ENCODE results near the gene WWOX. TPM values are rescaled to one million over a fixed set of nuclear protein-coding genes. Genes with fewer than 3 reads are reported as not detected.

The WWOX gene
- total RNA-seq, 1 donor from 2014 or later = 17.8 TPM

DNA sequence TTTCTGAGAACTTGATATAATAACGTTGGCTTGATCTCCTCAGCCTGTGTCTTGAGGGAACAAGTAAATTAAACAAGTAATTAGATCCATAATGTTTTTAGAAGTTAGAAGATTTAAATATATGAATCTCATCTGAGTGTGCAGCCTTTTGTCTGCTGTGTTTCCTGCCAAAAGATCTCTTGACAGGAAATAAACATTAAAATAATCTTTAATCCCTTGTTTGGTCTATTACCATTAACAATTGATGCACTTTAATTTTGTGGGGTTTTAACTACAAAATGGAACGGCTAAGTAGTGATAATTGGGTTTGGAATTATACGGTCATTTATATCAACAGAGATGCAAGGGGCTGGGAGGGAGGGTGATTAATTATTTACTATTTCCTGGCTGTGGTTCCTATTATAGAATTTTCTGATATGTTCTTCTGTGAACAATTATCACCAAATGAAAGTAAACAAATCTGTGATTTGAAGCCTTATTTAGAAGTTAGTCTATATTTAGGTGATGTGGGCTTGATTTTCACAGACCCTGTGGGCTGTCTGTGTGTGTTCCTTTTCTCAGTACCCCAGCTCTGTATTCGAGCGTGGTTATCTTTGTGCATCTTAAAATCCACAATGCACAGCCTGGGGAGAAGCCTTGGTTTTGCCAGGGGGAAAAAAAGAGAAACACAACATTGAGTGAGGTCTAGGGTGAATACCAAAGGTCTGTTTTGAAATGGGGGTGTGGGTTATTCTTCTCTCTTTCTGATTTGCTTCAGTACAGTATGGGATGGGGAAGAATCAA is 556.1 kb downstream of the WWOX start:
- intact Hi-C loops (cut with micrococcal nuclease) = no loop called here
- Mint-ChIP-seq H3K27ac (no peak overlapping the region), H3K4me3 (no peak overlapping the region), H3K36me3 (ENCODE audit: low read depth) (no peaks in the 10 kb centered on the region), H3K4me1 (ENCODE audit: low read depth) (no peaks in the 10 kb centered on the region), H3K27me3 (ENCODE audit: insufficient read depth) (no peaks in the 10 kb centered on the region), H3K9me3 (no peaks in the 10 kb centered on the region)
- no peak for DNase-seq (ENCODE audit: low spot score)

- Mint-ChIP-seq H3K9me3 (no peaks in the 10 kb centered on the region), H3K4me1 (ENCODE audit: low read depth) (no peaks in the 10 kb centered on the region), H3K4me3 (no peak overlapping the region), H3K36me3 (ENCODE audit: low read depth) (no peaks in the 10 kb centered on the region), H3K27me3 (ENCODE audit: insufficient read depth) (no peaks in the 10 kb centered on the region), H3K27ac (no peak overlapping the region)
- intact Hi-C loops (cut with micrococcal nuclease) = no loop called here
- DNase-seq (ENCODE audit: low spot score) = no peak
Observed at GRCh38 chr16:78656887-78657286, 557.4 kb downstream of the WWOX start.

DNA sequence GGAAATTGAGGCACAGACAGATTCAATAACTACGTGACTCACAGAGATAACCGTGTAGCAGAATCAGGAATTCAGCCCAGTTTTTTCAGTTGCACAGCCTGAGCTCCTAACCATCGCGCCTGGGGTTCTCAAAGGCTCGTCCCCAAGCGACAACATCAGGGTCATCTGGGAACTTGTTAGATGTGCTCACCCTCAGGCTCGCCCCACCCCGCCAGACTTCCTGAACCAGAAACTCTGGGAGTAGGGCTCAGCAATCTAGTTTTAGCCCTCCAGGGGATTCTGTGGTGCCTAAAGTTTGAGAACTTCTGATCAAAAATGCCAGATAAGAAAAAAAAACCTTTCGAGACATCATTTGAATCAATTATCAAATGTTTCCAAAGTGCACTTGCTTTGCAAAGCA is 559.8 kb downstream of the WWOX start:
- no peak for DNase-seq (ENCODE audit: low spot score)

DNA sequence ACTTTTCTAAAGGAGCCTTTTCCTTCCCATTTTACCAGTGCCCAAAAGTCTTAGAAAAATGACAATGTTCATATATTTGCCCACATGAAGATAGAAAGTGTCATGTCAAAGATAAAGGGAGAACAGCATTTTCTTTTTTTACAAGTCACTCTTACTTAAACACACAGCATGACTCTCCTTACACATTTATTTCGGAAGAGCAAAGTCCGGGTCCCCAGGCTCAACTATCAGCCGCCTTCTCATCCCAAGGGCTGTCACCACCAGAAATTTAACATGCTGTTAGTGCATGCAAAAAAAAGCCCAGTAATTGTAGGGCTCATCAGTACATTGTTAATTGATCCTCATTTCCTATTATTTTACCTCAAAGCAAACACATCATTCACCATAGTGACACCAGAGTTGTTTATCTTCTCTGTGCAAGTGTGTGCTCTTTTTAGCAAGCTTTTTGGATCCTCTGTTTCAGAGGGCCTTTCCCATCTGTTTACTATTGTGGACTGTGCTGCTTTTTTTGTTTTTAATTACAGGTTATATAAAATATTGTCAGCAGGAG is 560.3 kb downstream of the WWOX start:
- DNase-seq (ENCODE audit: low spot score) = no peak
- Mint-ChIP-seq H3K27ac (no peak overlapping the region), H3K36me3 (ENCODE audit: low read depth) (no peaks in the 10 kb centered on the region), H3K4me3 (no peak overlapping the region), H3K27me3 (ENCODE audit: insufficient read depth) (no peaks in the 10 kb centered on the region), H3K4me1 (ENCODE audit: low read depth) (no peaks in the 10 kb centered on the region), H3K9me3 (no peaks in the 10 kb centered on the region)
- intact Hi-C loops (cut with micrococcal nuclease) = no loop called here

More for the DNA sequence above, 559.8 kb downstream of the WWOX start:
- Mint-ChIP-seq H3K9me3 (no peaks in the 10 kb centered on the region), H3K27ac (no peak overlapping the region), H3K4me1 (ENCODE audit: low read depth) (no peaks in the 10 kb centered on the region), H3K36me3 (ENCODE audit: low read depth) (no peaks in the 10 kb centered on the region), H3K4me3 (no peak overlapping the region), H3K27me3 (ENCODE audit: insufficient read depth) (no peaks in the 10 kb centered on the region)
- intact Hi-C loops (cut with micrococcal nuclease) = no loop called here

GRCh38 chr16:78660795-78661194 is 561.3 kb downstream of the WWOX start:
- Mint-ChIP-seq H3K9me3 (no peaks in the 10 kb centered on the region), H3K4me1 (ENCODE audit: low read depth) (no peaks in the 10 kb centered on the region), H3K4me3 (no peak overlapping the region), H3K36me3 (ENCODE audit: low read depth) (no peaks in the 10 kb centered on the region), H3K27ac (no peak overlapping the region), H3K27me3 (ENCODE audit: insufficient read depth) (no peaks in the 10 kb centered on the region)
- intact Hi-C loops (cut with micrococcal nuclease) = no loop called here
- DNase-seq (ENCODE audit: low spot score) = no peak

DNA sequence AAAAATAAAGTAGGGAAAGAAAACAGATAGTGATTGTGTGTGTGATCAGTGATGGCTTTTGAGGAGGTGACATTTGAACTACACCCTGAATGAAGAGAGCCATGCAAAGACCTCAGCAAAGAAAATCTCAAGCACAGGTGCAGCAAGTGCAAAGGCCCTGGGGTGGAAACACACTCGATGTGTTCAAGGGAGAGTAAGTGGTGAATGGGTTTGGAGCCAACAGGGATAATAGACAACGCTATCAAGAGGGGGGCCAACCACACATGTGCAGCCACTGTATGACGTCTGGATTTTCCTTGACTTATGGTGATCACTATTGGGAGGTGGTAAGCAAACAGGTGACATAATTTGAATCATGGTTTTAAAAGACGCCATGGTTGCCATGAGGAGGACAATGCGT is 564.2 kb downstream of the WWOX start:
- no peaks in the 10 kb centered on the region for H3K36me3 Mint-ChIP-seq (ENCODE audit: low read depth)
- no peak overlapping the region for H3K27ac Mint-ChIP-seq
- H3K27me3 Mint-ChIP-seq (ENCODE audit: insufficient read depth) = no peaks in the 10 kb centered on the region
- H3K4me3 Mint-ChIP-seq = no peak overlapping the region
- no peaks in the 10 kb centered on the region for H3K9me3 Mint-ChIP-seq
- H3K4me1 Mint-ChIP-seq (ENCODE audit: low read depth) = no peaks in the 10 kb centered on the region
- DNase-seq (ENCODE audit: low spot score) = no peak
- intact Hi-C loops (cut with micrococcal nuclease) = no loop called here

- Mint-ChIP-seq H3K36me3 (ENCODE audit: low read depth) (no peaks in the 10 kb centered on the region), H3K27me3 (ENCODE audit: insufficient read depth) (no peaks in the 10 kb centered on the region), H3K27ac (no peak overlapping the region), H3K4me3 (no peak overlapping the region), H3K9me3 (no peaks in the 10 kb centered on the region), H3K4me1 (ENCODE audit: low read depth) (no peaks in the 10 kb centered on the region)
- intact Hi-C loops (cut with micrococcal nuclease) = no loop called here
- DNase-seq (ENCODE audit: low spot score) = no peak
Observed at GRCh38 chr16:78664811-78665772, 565.6 kb downstream of the WWOX start.

DNA sequence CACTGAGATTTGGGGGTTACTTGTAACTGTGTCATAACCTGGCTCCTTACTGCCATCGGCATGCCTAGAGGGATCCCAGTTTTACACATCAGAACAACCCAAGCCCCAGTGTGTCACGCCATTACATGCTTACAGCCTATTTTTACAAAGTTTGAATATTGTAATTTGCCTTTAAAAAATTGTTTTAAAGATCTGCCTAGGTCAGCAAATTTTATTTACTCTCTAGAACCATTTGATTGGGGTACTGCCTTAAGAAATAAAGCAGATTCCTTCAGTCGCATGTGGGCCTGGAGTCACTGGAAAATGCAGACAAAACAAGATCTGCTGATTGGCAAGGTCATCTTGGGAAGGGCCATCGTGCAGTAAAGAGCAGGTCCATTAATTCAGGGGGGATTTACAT is 566.9 kb downstream of the WWOX start:
- Mint-ChIP-seq H3K27me3 (ENCODE audit: insufficient read depth) (no peaks in the 10 kb centered on the region), H3K4me3 (no peak overlapping the region), H3K9me3 (no peaks in the 10 kb centered on the region), H3K4me1 (ENCODE audit: low read depth) (no peaks in the 10 kb centered on the region), H3K36me3 (ENCODE audit: low read depth) (no peaks in the 10 kb centered on the region), H3K27ac (no peak overlapping the region)
- intact Hi-C loops (cut with micrococcal nuclease) = no loop called here
- DNase-seq (ENCODE audit: low spot score) = no peak

GRCh38 chr16:78667675-78668074 is 568.2 kb downstream of the WWOX start:
- DNase-seq (ENCODE audit: low spot score) = no peak
- Mint-ChIP-seq H3K27ac (no peak overlapping the region), H3K9me3 (no peaks in the 10 kb centered on the region), H3K36me3 (ENCODE audit: low read depth) (no peaks in the 10 kb centered on the region), H3K4me3 (no peak overlapping the region), H3K4me1 (ENCODE audit: low read depth) (no peaks in the 10 kb centered on the region), H3K27me3 (ENCODE audit: insufficient read depth) (no peaks in the 10 kb centered on the region)
- intact Hi-C loops (cut with micrococcal nuclease) = no loop called here

DNA sequence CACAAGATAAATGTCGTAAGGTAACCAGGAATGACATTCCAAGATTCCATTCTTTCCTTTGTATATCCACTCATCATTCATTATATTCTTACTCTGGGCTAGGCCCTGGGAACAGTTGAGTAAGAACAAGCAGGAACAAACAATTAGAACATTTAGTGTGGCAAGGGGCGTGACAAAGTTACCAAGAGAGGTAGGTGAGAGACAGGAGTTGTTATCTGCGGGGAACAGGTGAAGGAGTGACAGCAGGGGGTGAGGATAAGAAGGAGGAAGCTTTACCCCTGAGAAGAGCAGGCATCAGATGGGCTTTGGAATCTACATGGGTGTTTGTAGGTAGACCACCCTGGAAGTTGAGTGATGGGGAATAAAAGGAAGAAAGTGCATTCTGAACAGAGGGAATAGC is 568.9 kb downstream of the WWOX start:
- Mint-ChIP-seq H3K9me3 (no peaks in the 10 kb centered on the region), H3K4me1 (ENCODE audit: low read depth) (no peaks in the 10 kb centered on the region), H3K27ac (no peak overlapping the region), H3K4me3 (no peak overlapping the region), H3K27me3 (ENCODE audit: insufficient read depth) (peaks cover 2% of the 10 kb centered on the region), H3K36me3 (ENCODE audit: low read depth) (no peaks in the 10 kb centered on the region)
- DNase-seq (ENCODE audit: low spot score) = no peak
- intact Hi-C loops (cut with micrococcal nuclease) = no loop called here

DNA sequence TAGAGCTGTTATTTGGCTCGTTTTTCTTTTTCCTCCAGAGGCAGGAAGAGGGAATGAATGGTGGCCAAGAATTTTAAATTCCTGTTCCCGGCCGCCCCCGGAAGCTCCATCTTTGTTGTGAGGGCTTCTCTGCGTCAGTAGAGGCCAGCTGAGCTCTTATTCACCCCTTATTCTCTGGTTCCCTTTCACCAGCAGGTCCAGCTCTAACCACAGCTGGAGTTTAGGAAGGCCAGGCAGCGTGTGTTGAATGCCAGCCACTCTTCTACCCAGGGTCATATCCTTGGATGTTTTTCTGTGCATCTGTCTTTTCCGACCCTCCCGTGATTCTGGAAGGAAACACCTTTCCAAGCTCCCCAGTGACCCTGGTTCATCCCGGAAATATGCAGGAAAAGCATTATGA is 570.5 kb downstream of the WWOX start:
- DNase-seq (ENCODE audit: low spot score) = no peak
- Mint-ChIP-seq H3K4me3 (no peak overlapping the region), H3K9me3 (no peaks in the 10 kb centered on the region), H3K27ac (no peak overlapping the region), H3K4me1 (ENCODE audit: low read depth) (no peaks in the 10 kb centered on the region), H3K36me3 (ENCODE audit: low read depth) (no peaks in the 10 kb centered on the region), H3K27me3 (ENCODE audit: insufficient read depth) (peaks cover 2% of the 10 kb centered on the region)
- intact Hi-C loops (cut with micrococcal nuclease) = no loop called here

GRCh38 chr16:78672779-78673556 is 573.5 kb downstream of the WWOX start:
- Mint-ChIP-seq H3K4me3 (no peak overlapping the region), H3K36me3 (ENCODE audit: low read depth) (no peaks in the 10 kb centered on the region), H3K9me3 (no peaks in the 10 kb centered on the region), H3K27me3 (ENCODE audit: insufficient read depth) (peaks cover 5% of the 10 kb centered on the region), H3K27ac (no peak overlapping the region), H3K4me1 (ENCODE audit: low read depth) (no peaks in the 10 kb centered on the region)
- DNase-seq (ENCODE audit: low spot score) = no peak
- intact Hi-C loops (cut with micrococcal nuclease) = no loop called here

Measured in activated T-helper 1 cell treated with anti-CD3 and anti-CD28 coated beads, Interleukin-12 subunit alpha, Interleukin-12 subunit beta, Interleukin-2, Interleukin-4 antibody, amounts not matched to agents 30 ng/mL and 10 ng/mL and 1 ng/mL, durations not matched to agents 14 hours and 24 hours and 36 hours (primary cell).